AG04449 (cell line): ENCODE results near the gene MAP1B.

Experiments used
- CTCF ChIA-PET: fragments of 350-600 bp; formaldehyde crosslinking; extraction: SDS; loops from one replicate; lab custom pipeline; 2021; ENCODE audit warnings: antibody characterized with exemption; lab: Yijun Ruan, JAX
- POLR2A ChIA-PET: fragments of 400-600, 350-600 bp; formaldehyde crosslinking; extraction: SDS; loops from one replicate; lab custom pipeline; 2020; ENCODE audit warnings: antibody characterized with exemption, inconsistent platforms; lab: Yijun Ruan, JAX
- DNase-seq: peaks from one replicate; pipeline ENCODE4 v3.0.0-alpha.2; 2010; ENCODE audit warnings: low read depth, low spot score
- H3K4me3 ChIP-seq: 2 replicates; pipeline ENCODE4 v1.5.1; 2011; ENCODE audit warnings: low read depth, mild to moderate bottlenecking, control low read depth, low read length
- CTCF ChIP-seq: IDR thresholded peaks from one replicate; pipeline ENCODE4 v1.5.1; 2011; ENCODE audit warnings: mild to moderate bottlenecking, moderate library complexity, low read length, control low read depth, inconsistent platforms; ENCODE audit not compliant: insufficient read depth; ENCODE audit errors: missing control alignments

MAP1B gene

GRCh38 chr5:72252574-72253155 is 145.4 kb downstream of the MAP1B start:
- no peak for TF ChIP-seq CTCF
- no peak for DNase-seq
- POLR2A ChIA-PET: no interaction called here
- CTCF ChIA-PET: interaction anchor here (0.9 to 3.9 kb wide), 4 partner anchors 8 to 28 kb away, joined by 3 to 19 read pairs (median 8); no protein-coding TSS in a partner anchor
- no peak overlapping the region for H3K4me3 ChIP-seq

- POLR2A ChIA-PET: no interaction called here
- no peak for DNase-seq
- CTCF ChIA-PET: interaction anchor here (1.3 to 3.9 kb wide), 3 partner anchors 10 to 25 kb away, joined by 6 to 19 read pairs (median 12); no protein-coding TSS in a partner anchor
- TF ChIP-seq CTCF: no peak
- no peak overlapping the region for H3K4me3 ChIP-seq
Measured at GRCh38 chr5:72255237-72255636, 148.0 kb downstream of the MAP1B start.

- ChIA-PET CTCF (interaction anchor here (3.9 kb wide), 1 partner anchor 11 kb away, joined by 12 read pairs; no protein-coding TSS in a partner anchor), POLR2A (no interaction called here)
- no peak overlapping the region for H3K4me3 ChIP-seq
- DNase-seq: no peak
- no peak for TF ChIP-seq CTCF
Measured at GRCh38 chr5:72255670-72256069, 148.4 kb downstream of the MAP1B start.

GRCh38 chr5:72256536-72256935 is 149.3 kb downstream of the MAP1B start:
- TF ChIP-seq CTCF: no peak
- ChIA-PET CTCF (interaction anchor here (1.4 to 3.9 kb wide), 2 partner anchors 12 kb away, joined by 4 to 12 read pairs; no protein-coding TSS in a partner anchor), POLR2A (no interaction called here)
- H3K4me3 ChIP-seq: no peak overlapping the region
- no peak for DNase-seq
